Right lobe of liver (tissue), 4 donors: ENCODE results near the gene PRCP.

Source experiments
- POLR2A ChIP-seq: fragments of 450-650 bp; IDR thresholded peaks from one replicate; pipeline ENCODE4 v1.6.1; 2017; ENCODE audit warnings: antibody characterized with exemption, mild to moderate bottlenecking
- TF ChIP-seq, protein P1 (sequence below), 4 donors: fragments of 200-600 bp in 3 of 4; fragments of 450-650 bp in 1 of 4; IDR thresholded peaks; one replicate each; pipeline versions ENCODE4 v1.5.1 to v1.8.0; 2016 to 2022; ENCODE audit warnings: antibody characterized with exemption in 4 of 4, mild to moderate bottlenecking in 2 of 4
- donor health status: DM: no; HTN: no; CAD: no.
- donor health status: DM: no; HTN: no; CAD: no.
- donor health status: DM: no; HTN: yes; CAD: no.

DNA sequence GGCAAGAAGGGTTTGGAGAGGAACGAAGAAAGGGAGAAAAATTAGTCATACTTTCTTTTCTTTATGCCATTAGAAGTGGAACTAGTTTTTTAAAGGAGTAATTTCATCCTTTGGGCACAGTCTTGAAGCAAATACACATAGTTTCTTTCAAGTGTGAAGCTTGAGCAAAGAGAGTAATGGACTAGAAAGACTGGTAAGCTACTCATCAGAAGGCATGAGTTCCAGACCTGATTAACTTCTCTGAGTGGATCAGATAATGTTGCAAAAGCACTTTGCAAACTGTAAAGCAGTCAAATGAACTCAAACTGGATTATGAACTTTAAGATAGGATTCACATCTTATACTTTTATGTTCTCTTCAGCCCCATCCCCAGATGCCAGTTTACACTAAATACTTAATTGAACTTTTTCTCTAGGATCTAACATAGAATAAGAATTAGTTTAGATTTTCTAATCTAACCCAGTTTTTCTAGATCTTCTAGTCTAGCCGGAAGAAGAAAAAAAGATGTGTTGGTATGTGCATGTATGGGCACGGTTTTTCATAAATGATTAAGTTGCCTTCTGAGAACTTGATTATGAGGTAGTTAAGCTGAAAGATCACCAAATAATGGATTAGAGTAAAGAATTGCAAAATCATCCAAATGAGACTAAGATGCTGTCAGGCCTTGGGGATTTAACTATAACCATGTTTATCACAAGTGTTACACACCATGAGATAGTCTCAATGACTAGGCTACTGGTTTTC, 3.8 kb upstream of the PRCP start:
- TF ChIP-seq, protein P1, sequence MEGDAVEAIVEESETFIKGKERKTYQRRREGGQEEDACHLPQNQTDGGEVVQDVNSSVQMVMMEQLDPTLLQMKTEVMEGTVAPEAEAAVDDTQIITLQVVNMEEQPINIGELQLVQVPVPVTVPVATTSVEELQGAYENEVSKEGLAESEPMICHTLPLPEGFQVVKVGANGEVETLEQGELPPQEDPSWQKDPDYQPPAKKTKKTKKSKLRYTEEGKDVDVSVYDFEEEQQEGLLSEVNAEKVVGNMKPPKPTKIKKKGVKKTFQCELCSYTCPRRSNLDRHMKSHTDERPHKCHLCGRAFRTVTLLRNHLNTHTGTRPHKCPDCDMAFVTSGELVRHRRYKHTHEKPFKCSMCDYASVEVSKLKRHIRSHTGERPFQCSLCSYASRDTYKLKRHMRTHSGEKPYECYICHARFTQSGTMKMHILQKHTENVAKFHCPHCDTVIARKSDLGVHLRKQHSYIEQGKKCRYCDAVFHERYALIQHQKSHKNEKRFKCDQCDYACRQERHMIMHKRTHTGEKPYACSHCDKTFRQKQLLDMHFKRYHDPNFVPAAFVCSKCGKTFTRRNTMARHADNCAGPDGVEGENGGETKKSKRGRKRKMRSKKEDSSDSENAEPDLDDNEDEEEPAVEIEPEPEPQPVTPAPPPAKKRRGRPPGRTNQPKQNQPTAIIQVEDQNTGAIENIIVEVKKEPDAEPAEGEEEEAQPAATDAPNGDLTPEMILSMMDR (IDR thresholded peaks at IDR 0.05) = no peak
- TF ChIP-seq POLR2A = no peak
